H1 (cell line): Measurements from ENCODE around the gene EPS8. TPM values are rescaled to one million over a fixed set of nuclear protein-coding genes. Genes with fewer than 3 reads are reported as not detected.

Source experiments
- CTCF ChIA-PET: fragments of 300-600 bp; sonication (Branson Sonifier 250); formaldehyde crosslinking; loops from one replicate; lab custom pipeline; 2021; ENCODE audit not compliant: partially characterized antibody; lab: Charles Lee
- POLR2A ChIA-PET: fragments of 300-600 bp; sonication (Branson Sonifier 250); formaldehyde crosslinking; loops from one replicate; lab custom pipeline; 2021; ENCODE audit warnings: inconsistent platforms; ENCODE audit not compliant: partially characterized antibody; lab: Charles Lee
- DNase-seq, 2 experiments: peaks; one replicate each; pipeline versions ENCODE4 v3.0.0 to v3.0.0-alpha.2; 2010 to 2022; ENCODE audit warnings: low spot score in 2 of 2, low read depth in 1 of 2, mixed read lengths in 1 of 2
- FAIRE-seq: peaks from 2 replicates; lab custom pipeline; 2011; peaks lifted over from hg19 to GRCh38; lab: Jason Lieb, UNC
- H2AFZ ChIP-seq: 2 replicates; pipeline ENCODE4 v1.8.1; 2012; ENCODE audit warnings: low read length, inconsistent platforms
- H2AK5ac ChIP-seq: 2 replicates; pipeline ENCODE4 v1.6.1; 2013; ENCODE audit warnings: low read depth, low read length
- H2BK120ac ChIP-seq: replicated peaks from 2 replicates; pipeline ENCODE3; 2013; ENCODE audit warnings: low read depth, low read length, inconsistent platforms
- H2BK12ac ChIP-seq: 2 replicates; pipeline ENCODE4 v1.6.1; 2013; ENCODE audit warnings: low read depth, low read length
- H2BK15ac ChIP-seq: 2 replicates; pipeline ENCODE4 v1.6.1; 2013; ENCODE audit warnings: low read length
- H2BK20ac ChIP-seq: 2 replicates; pipeline ENCODE4 v1.6.1; 2013; ENCODE audit warnings: low read length
- H2BK5ac ChIP-seq: 2 replicates; pipeline ENCODE4 v1.6.1; 2013; ENCODE audit warnings: low read depth, low read length
- H3K14ac ChIP-seq: 2 replicates; pipeline ENCODE4 v1.6.1; 2013; ENCODE audit warnings: inconsistent platforms; ENCODE audit not compliant: insufficient read length
- H3K18ac ChIP-seq: 2 replicates; pipeline ENCODE4 v1.6.1; 2013; ENCODE audit warnings: low read length; ENCODE audit errors: extremely low read depth
- H3K23ac ChIP-seq: 2 replicates; pipeline ENCODE4 v1.6.1; 2013; ENCODE audit warnings: inconsistent platforms; ENCODE audit not compliant: insufficient read length
- H3K23me2 ChIP-seq: 2 replicates; pipeline ENCODE4 v1.6.1; 2013; ENCODE audit warnings: low read depth, low read length
- H3K27ac ChIP-seq: 2 replicates; pipeline ENCODE4 v1.6.1; 2011; ENCODE audit warnings: low read depth, low read length, inconsistent platforms
- H3K27me3 ChIP-seq, 4 experiments: replicated peaks in 1 of 4; 1 replicate in 1 of 4; 2 replicates in 3 of 4; pipeline versions ENCODE4 v1.6.1 to v1.8.1; 2011 to 2013; ENCODE audit warnings: low read length in 3 of 4, mild to moderate bottlenecking in 3 of 4, inconsistent platforms in 2 of 4, mixed read lengths in 2 of 4, moderate library complexity in 1 of 4; ENCODE audit not compliant: control insufficient read depth in 3 of 4, insufficient read depth in 3 of 4; ENCODE audit errors: extremely low read depth in 1 of 4
- H3K36me3 ChIP-seq, 4 experiments: 2 replicates each; pipeline versions ENCODE4 v1.6.1 to v1.8.1; 2011 to 2013; ENCODE audit warnings: mild to moderate bottlenecking in 4 of 4, low read length in 3 of 4, moderate library complexity in 2 of 4, control low read depth in 1 of 4, inconsistent platforms in 1 of 4; ENCODE audit not compliant: insufficient read depth in 4 of 4, control insufficient read depth in 2 of 4
- H3K4ac ChIP-seq: replicated peaks from 2 replicates; pipeline ENCODE3; 2013; ENCODE audit warnings: low read length, low read depth, mixed read lengths, inconsistent platforms; ENCODE audit not compliant: insufficient read length
- H3K4me1 ChIP-seq, 4 experiments: replicated peaks in 1 of 4; 1 replicate in 1 of 4; 2 replicates in 3 of 4; pipeline versions ENCODE4 v1.6.1 to v1.8.1; 2011 to 2013; ENCODE audit warnings: low read length in 3 of 4, inconsistent platforms in 2 of 4, mixed read lengths in 1 of 4; ENCODE audit not compliant: insufficient read depth in 4 of 4, control insufficient read depth in 3 of 4
- H3K4me2 ChIP-seq, 2 experiments: 2 replicates each; pipeline versions ENCODE4 v1.6.1 to v1.8.1; 2011 to 2013; ENCODE audit warnings: low read depth in 2 of 2, low read length in 2 of 2, control low read depth in 1 of 2, inconsistent platforms in 1 of 2, mild to moderate bottlenecking in 1 of 2; ENCODE audit not compliant: insufficient read depth in 1 of 2
- H3K4me3 ChIP-seq, 4 experiments: fragments of 200-600, 300-600 bp in 1 of 4; sonication (generic), shearing (Covaris generic), sonication (Bioruptor Twin) in 1 of 4; 2 replicates each; pipeline versions ENCODE4 v1.5.1 to v1.8.1; 2011 to 2016; ENCODE audit warnings: low read length in 4 of 4, low read depth in 3 of 4, control low read depth in 2 of 4, inconsistent platforms in 2 of 4, mild to moderate bottlenecking in 2 of 4, mixed read lengths in 1 of 4, moderate library complexity in 1 of 4; ENCODE audit not compliant: insufficient read depth in 2 of 4; ENCODE audit errors: extremely low read depth in 1 of 4
- H3K56ac ChIP-seq: replicated peaks from 2 replicates; pipeline ENCODE3; 2013; ENCODE audit warnings: low read depth, mild to moderate bottlenecking, mixed read lengths, low read length, inconsistent platforms; ENCODE audit not compliant: insufficient read length
- H3K79me1 ChIP-seq: 2 replicates; pipeline ENCODE4 v1.6.1; 2013; ENCODE audit warnings: low read depth, low read length, control low read depth
- H3K79me2 ChIP-seq, 2 experiments: 2 replicates each; pipeline versions ENCODE4 v1.6.1 to v1.8.1; 2012 to 2013; ENCODE audit warnings: low read length in 2 of 2, mild to moderate bottlenecking in 2 of 2, inconsistent platforms in 1 of 2; ENCODE audit not compliant: insufficient read depth in 2 of 2, control insufficient read depth in 1 of 2
- H3K9ac ChIP-seq, 4 experiments: replicated peaks in 1 of 4; 1 replicate in 1 of 4; 2 replicates in 3 of 4; pipeline versions ENCODE4 v1.6.1 to v1.8.1; 2011 to 2013; ENCODE audit warnings: low read depth in 3 of 4, low read length in 3 of 4, control low read depth in 2 of 4, mild to moderate bottlenecking in 2 of 4, moderate library complexity in 2 of 4, inconsistent platforms in 1 of 4; ENCODE audit errors: extremely low read depth in 1 of 4
- H3K9me3 ChIP-seq, 2 experiments: 2 replicates each; pipeline versions ENCODE4 v1.6.1 to v1.8.1; 2012 to 2013; ENCODE audit warnings: mild to moderate bottlenecking in 2 of 2, moderate library complexity in 2 of 2, control low read depth in 1 of 2, inconsistent platforms in 1 of 2, low read depth in 1 of 2, low read length in 1 of 2, mixed read lengths in 1 of 2; ENCODE audit not compliant: insufficient read depth in 2 of 2
- H4K20me1 ChIP-seq, 2 experiments: replicated peaks in 1 of 2; 2 replicates each; pipeline versions ENCODE3 to v1.8.1; 2011 to 2013; ENCODE audit warnings: inconsistent platforms in 2 of 2, low read length in 2 of 2, mild to moderate bottlenecking in 1 of 2; ENCODE audit not compliant: insufficient read depth in 2 of 2, control insufficient read depth in 1 of 2
- H4K5ac ChIP-seq: 2 replicates; pipeline ENCODE4 v1.6.1; 2013; ENCODE audit warnings: low read length, low read depth, mixed read lengths, inconsistent platforms; ENCODE audit not compliant: insufficient read length
- H4K8ac ChIP-seq: 2 replicates; pipeline ENCODE4 v1.8.0; 2013; ENCODE audit warnings: mild to moderate bottlenecking, moderate library complexity, low read length, inconsistent platforms; ENCODE audit not compliant: insufficient read depth; ENCODE audit errors: extremely low read depth
- H4K91ac ChIP-seq: replicated peaks from 2 replicates; pipeline ENCODE3; 2013; ENCODE audit warnings: low read length, mixed read lengths, inconsistent platforms; ENCODE audit not compliant: insufficient read length
- HDAC2 ChIP-seq, 2 experiments: fragments of 300-600 bp in 1 of 2; sonication (generic) in 1 of 2; IDR thresholded peaks; 2 replicates each; pipeline ENCODE4 v1.6.1; 2011 to 2012; ENCODE audit warnings: low read depth in 2 of 2, low read length in 2 of 2, mild to moderate bottlenecking in 2 of 2, moderate library complexity in 2 of 2, borderline replicate concordance in 1 of 2, inconsistent platforms in 1 of 2
- JUN ChIP-seq: IDR thresholded peaks from 2 replicates; pipeline ENCODE4 v1.6.1; 2011; ENCODE audit warnings: low read depth, mild to moderate bottlenecking, improper control_type of control experiment, low read length
- NANOG ChIP-seq: IDR thresholded peaks from 2 replicates; pipeline ENCODE4 v1.6.1; 2011; ENCODE audit warnings: low read length, low read depth, mild to moderate bottlenecking, inconsistent platforms; ENCODE audit not compliant: insufficient read depth, poor library complexity, severe bottlenecking
- POLR2A ChIP-seq, 2 experiments: IDR thresholded peaks; 1 replicate in 1 of 2; 2 replicates in 1 of 2; pipeline ENCODE4 v1.6.1; 2011; ENCODE audit warnings: low read depth in 2 of 2, low read length in 2 of 2, mild to moderate bottlenecking in 2 of 2; ENCODE audit errors: control extremely low read depth in 1 of 2
- RFX5 ChIP-seq: IDR thresholded peaks from 2 replicates; pipeline ENCODE4 v1.6.1; 2011; ENCODE audit warnings: low read depth, low read length, improper control_type of control experiment, borderline replicate concordance
- RXRA ChIP-seq: IDR thresholded peaks from 2 replicates; pipeline ENCODE4 v1.6.1; 2011; ENCODE audit warnings: low read depth, mild to moderate bottlenecking, low read length, moderate library complexity; ENCODE audit not compliant: insufficient read depth
- SP4 ChIP-seq: IDR thresholded peaks from 2 replicates; pipeline ENCODE4 v1.6.1; 2012; ENCODE audit warnings: low read length, inconsistent platforms
- WGBS, 2 experiments: shearing (Covaris generic) in 1 of 2; methylation state at CpG; one replicate each; pipeline versions ENCODE4 v1.1.6 to v1.1.7; 2013 to 2015; ENCODE audit warnings: low lambda C conversion rate in 2 of 2, mixed read lengths in 2 of 2, inconsistent platforms in 1 of 2, low coverage in 1 of 2, missing lambda C conversion rate in 1 of 2; ENCODE audit not compliant: insufficient replicate concordance in 2 of 2, insufficient coverage in 1 of 2, insufficient read length in 1 of 2; ENCODE audit errors: extremely low coverage in 1 of 2, missing lambda C conversion rate in 1 of 2; 5-methylcytosine and 5-hydroxymethylcytosine counted together
- polyA plus RNA-seq, 7 experiments: library from polyadenylated mRNA; depleted of rRNA in 3 of 7; stranded (reverse) in 5 of 7; unstranded in 2 of 7; fragments of >200 nt in 5 of 7; fragments of 200-250 nt in 2 of 7; gene quantifications; 1 replicate in 5 of 7; 2 replicates in 1 of 7; 4 replicates in 1 of 7; pipeline versions ENCODE4 v1.2.1 to v1.2.3, GENCODE V29; 2011 to 2013; ENCODE audit warnings: missing spikeins in 2 of 7, mixed read lengths in 2 of 7
- total RNA-seq: library from RNA; stranded (reverse); fragmentation: NEBNext Ultra II Directional; extraction: Animal tissue kit (Norgen Biotek cat#: 25700); gene quantifications from 2 replicates; pipeline ENCODE4 v1.2.1, GENCODE V29; 2021

The EPS8 gene
- total and polyA plus RNA-seq, 2 of the 8 experiments (the other 6 are each of a cell fraction or from before 2014, with no cell fraction given): 3.0 to 4.6 TPM

- no peaks in the 10 kb centered on the region for H3K9me3 ChIP-seq
- no peak overlapping the region for H4K5ac ChIP-seq
- H3K56ac ChIP-seq: no peak overlapping the region
- H2BK120ac ChIP-seq: no peak overlapping the region
- H3K4ac ChIP-seq: no peak overlapping the region
- no peak overlapping the region for H2AFZ ChIP-seq
- H3K4me3 ChIP-seq: no peak overlapping the region
- H3K9ac ChIP-seq: no peak overlapping the region
- no peak overlapping the region for H2BK12ac ChIP-seq
- H4K8ac ChIP-seq: no peak overlapping the region
- no peak overlapping the region for H3K23ac ChIP-seq
- H3K79me2 ChIP-seq: no peaks in the 10 kb centered on the region
- H4K20me1 ChIP-seq: no peaks in the 10 kb centered on the region
- ChIA-PET CTCF (no interaction called here), POLR2A (no interaction called here)
- H2BK5ac ChIP-seq: no peak overlapping the region
- no peak overlapping the region for H2BK15ac ChIP-seq
- H3K23me2 ChIP-seq: no peaks in the 10 kb centered on the region
- H3K27me3 ChIP-seq: no peaks in the 10 kb centered on the region
- no peak overlapping the region for H2AK5ac ChIP-seq
- H2BK20ac ChIP-seq: no peak overlapping the region
- H3K4me1 ChIP-seq: no peaks in the 10 kb centered on the region
- H3K4me2 ChIP-seq: no peak overlapping the region
- no peak overlapping the region for H3K14ac ChIP-seq
- no peak for DNase-seq
- no peak overlapping the region for H3K18ac ChIP-seq
- H4K91ac ChIP-seq: no peak overlapping the region
- H3K36me3 ChIP-seq: no peaks in the 10 kb centered on the region
- no peaks in the 10 kb centered on the region for H3K79me1 ChIP-seq
- no peak overlapping the region for H3K27ac ChIP-seq
- TF ChIP-seq RXRA (no peak), NANOG (no peak), RFX5 (no peak), POLR2A (IDR thresholded peaks at IDR 0.05; ENCODE audit: control extremely low read depth in 1 of 2, low read depth in 2 of 2, low read length in 2 of 2) (no peak), JUN (no peak), SP4 (no peak), HDAC2 (IDR thresholded peaks at IDR 0.05; ENCODE audit: borderline replicate concordance in 1 of 2, low read depth in 2 of 2, low read length in 2 of 2) (no peak)
- TF ChIP-seq, all 59 proteins: peak for 0
- FAIRE-seq: no peak
- WGBS, 2 experiments: 97% methylated on average over 5 of the region's 5 CpGs; no CpG with 5 or more reads in 1 of the 2 experiments
These were observed 124.7 kb downstream of the EPS8 start for GRCh38 chr12:15664491-15664890.
